ENCODE data around the gene ABHD12. TPM values are rescaled to one million over a fixed set of nuclear protein-coding genes. Genes with fewer than 3 reads are reported as not detected.
"Not testable (repeated sequence)": the region's sequence is repeated elsewhere in the genome, so short reads cannot be mapped to it uniquely, and the experiment has no call there.

Gene ABHD12
- total and polyA plus RNA-seq, 8 donors, result 39.7 to 57.8 (median 47.4) TPM

- no peaks in the 10 kb centered on the region for H3K9me3 ChIP-seq
- no peaks in the 10 kb centered on the region for H3K27me3 ChIP-seq
- H3K27ac ChIP-seq, result no peak overlapping the region
- no peak for TF ChIP-seq CTCF (IDR thresholded peaks at IDR 0.05)
- H3K36me3 ChIP-seq, result peaks cover 0 to 25% of the 10 kb centered on the region in 2 donors
- no peak overlapping the region for H3K4me3 ChIP-seq
- peak in 2 of 4 donors; percentile 26 to 62 for DNase-seq
- ATAC-seq, result no peak
- peaks cover 7 to 50% of the 10 kb centered on the region in 2 donors for H3K4me1 ChIP-seq
- intact Hi-C loops (cut with DNase I), result no loop called here
These were observed 75.9 kb downstream of the ABHD12 start for GRCh38 chr20:25314497-25315417.

- peaks cover 7 to 49% of the 10 kb centered on the region in 2 donors for H3K4me1 ChIP-seq
- DNase-seq (no peak), ATAC-seq (no peak)
- H3K27me3 ChIP-seq, result no peaks in the 10 kb centered on the region
- no peak overlapping the region for H3K4me3 ChIP-seq
- intact Hi-C loops (cut with DNase I), result no loop called here
- no peaks in the 10 kb centered on the region for H3K9me3 ChIP-seq
- H3K36me3 ChIP-seq, result peaks cover 0 to 25% of the 10 kb centered on the region in 2 donors
- no peak for TF ChIP-seq CTCF (IDR thresholded peaks at IDR 0.05)
- H3K27ac ChIP-seq, result no peak overlapping the region
These were observed 77.0 kb downstream of the ABHD12 start for GRCh38 chr20:25313593-25313992.

GRCh38 chr20:25312716-25313115, 77.9 kb downstream of the ABHD12 start:
- Histone ChIP-seq H3K4me1 (peaks cover 7 to 51% of the 10 kb centered on the region in 2 donors), H3K36me3 (peaks cover 0 to 34% of the 10 kb centered on the region in 2 donors)
- H3K4me3 ChIP-seq; H3K27me3 ChIP-seq; ATAC-seq; intact Hi-C loops (cut with DNase I); H3K9me3 ChIP-seq; H3K27ac ChIP-seq: not testable (repeated sequence)
- peak in 2 of 4 donors; percentile 11 to 58 for DNase-seq

GRCh38 chr20:25310921-25311728, 79.5 kb downstream of the ABHD12 start:
- Histone ChIP-seq H3K4me1 (peaks cover 7 to 41% of the 10 kb centered on the region in 2 donors), H3K9me3 (no peaks in the 10 kb centered on the region), H3K4me3 (no peak overlapping the region), H3K27me3 (no peaks in the 10 kb centered on the region), H3K36me3 (peaks cover 0 to 35% of the 10 kb centered on the region in 2 donors), H3K27ac (peak overlapping the region; percentile 44 to 72)
- intact Hi-C loops (cut with DNase I), result no loop called here
- DNase-seq (peak in 1 of 4 donors; percentile 34), ATAC-seq (peak; percentile 24)
- TF ChIP-seq CTCF (IDR thresholded peaks at IDR 0.05), result no peak

- Histone ChIP-seq H3K27ac (peak overlapping the region; percentile 44 to 72), H3K4me1 (peaks cover 7 to 41% of the 10 kb centered on the region in 2 donors), H3K9me3 (no peaks in the 10 kb centered on the region), H3K36me3 (peaks cover 0 to 29% of the 10 kb centered on the region in 2 donors), H3K27me3 (no peaks in the 10 kb centered on the region), H3K4me3 (no peak overlapping the region)
- TF ChIP-seq CTCF (IDR thresholded peaks at IDR 0.05), result peak in 1 of 2 donors; percentile 14
- ATAC-seq, result peak; percentile 94
- DNase-seq, result peak in 2 of 4 donors; percentile 76 to 78
- intact Hi-C loops (cut with DNase I), result no loop called here
These were observed 80.2 kb downstream of the ABHD12 start for GRCh38 chr20:25310268-25310920.

Data from left lung (tissue), 10 donors.